Keratinocyte (primary cell): ENCODE measurements around the gene MTMR3. TPM values are rescaled to one million over a fixed set of nuclear protein-coding genes. Genes with fewer than 3 reads are reported as not detected.

Experiments
- DNase-seq: peaks from one replicate; pipeline ENCODE4 v3.0.0-alpha.2; 2011; ENCODE audit warnings: low read depth, missing footprints, low spot score
- FAIRE-seq: peaks from 2 replicates; lab custom pipeline; 2011; peaks lifted over from hg19 to GRCh38; lab: Jason Lieb, UNC
- H2AFZ ChIP-seq: 2 replicates; pipeline ENCODE4 v1.6.0; 2012; ENCODE audit warnings: low read length, control low read depth, inconsistent platforms; ENCODE audit not compliant: control insufficient read depth
- H3K27ac ChIP-seq: 2 replicates; pipeline ENCODE4 v1.5.1; 2011; ENCODE audit warnings: low read length; ENCODE audit not compliant: control insufficient read depth, insufficient read depth
- H3K27me3 ChIP-seq: 3 replicates; pipeline ENCODE4 v1.6.0; 2011; ENCODE audit warnings: low read length; ENCODE audit not compliant: control insufficient read depth, insufficient read depth; ENCODE audit errors: extremely low read depth
- H3K36me3 ChIP-seq, 2 experiments: 2 replicates in 1 of 2; 3 replicates in 1 of 2; pipeline ENCODE4 v1.5.1; 2011; ENCODE audit warnings: low read length in 2 of 2, mild to moderate bottlenecking in 1 of 2; ENCODE audit not compliant: control insufficient read depth in 2 of 2, insufficient read depth in 2 of 2; ENCODE audit errors: extremely low read depth in 1 of 2
- H3K4me1 ChIP-seq: 3 replicates; pipeline ENCODE4 v1.5.1; 2011; ENCODE audit warnings: low read length; ENCODE audit not compliant: control insufficient read depth, insufficient read depth; ENCODE audit errors: extremely low read depth
- H3K4me2 ChIP-seq: 3 replicates; pipeline ENCODE4 v1.6.0; 2011; ENCODE audit warnings: low read depth, low read length; ENCODE audit not compliant: control insufficient read depth, insufficient read depth; ENCODE audit errors: extremely low read depth
- H3K4me3 ChIP-seq, 3 experiments: fragments of 200-600 bp in 1 of 3; sonication (generic) in 1 of 3; 2 replicates in 2 of 3; 3 replicates in 1 of 3; pipeline ENCODE4 v1.5.1; 2011 to 2016; ENCODE audit warnings: low read length in 3 of 3, mild to moderate bottlenecking in 3 of 3, control low read depth in 2 of 3, inconsistent platforms in 1 of 3, low read depth in 1 of 3, mixed read lengths in 1 of 3, mixed run types in 1 of 3, moderate library complexity in 1 of 3; ENCODE audit not compliant: control insufficient read depth in 2 of 3, insufficient read depth in 2 of 3; ENCODE audit errors: extremely low read depth in 1 of 3
- H3K79me2 ChIP-seq: 2 replicates; pipeline ENCODE4 v1.6.0; 2012; ENCODE audit warnings: low read length; ENCODE audit not compliant: control insufficient read depth, insufficient read depth
- H3K9ac ChIP-seq: 3 replicates; pipeline ENCODE4 v1.6.0; 2011; ENCODE audit warnings: low read length; ENCODE audit not compliant: control insufficient read depth, insufficient read depth; ENCODE audit errors: extremely low read depth
- H3K9me1 ChIP-seq: 3 replicates; pipeline ENCODE4 v1.6.0; 2011; ENCODE audit warnings: low read length; ENCODE audit not compliant: control insufficient read depth, insufficient read depth; ENCODE audit errors: extremely low read depth
- H3K9me3 ChIP-seq: 2 replicates; pipeline ENCODE4 v1.5.1; 2012; ENCODE audit warnings: low read depth, low read length; ENCODE audit not compliant: control insufficient read depth
- H4K20me1 ChIP-seq: 3 replicates; pipeline ENCODE4 v1.6.0; 2011; ENCODE audit warnings: low read length; ENCODE audit not compliant: control insufficient read depth, insufficient read depth; ENCODE audit errors: extremely low read depth
- EZH2 ChIP-seq: IDR thresholded peaks from one replicate; pipeline ENCODE4 v1.6.1; 2012; ENCODE audit warnings: inconsistent platforms, mild to moderate bottlenecking, low read length, moderate library complexity
- dilution Hi-C: fragments of 300-500 bp; cut with MboI; formaldehyde crosslinking; loops from one replicate; pipeline ENCODE4 v1.7.0; 2020; ENCODE audit warnings: low sequenced_read_pairs; ENCODE audit not compliant: extremely low pct_ligation_motif_present
- polyA plus RNA-seq, 5 experiments: library from polyadenylated mRNA; depleted of rRNA in 3 of 5; stranded (reverse) in 3 of 5; stranded (forward) in 1 of 5; unstranded in 1 of 5; fragments of >200 nt; gene quantifications; 1 replicate in 1 of 5; 2 replicates in 3 of 5; 3 replicates in 1 of 5; pipeline versions ENCODE4 v1.2.1 to v1.2.3, GENCODE V29; 2011 to 2012; ENCODE audit warnings: missing spikeins in 2 of 5, low read depth in 1 of 5, low replicate concordance in 1 of 5
- TF ChIP-seq, protein P1 (sequence below), 3 experiments: IDR thresholded peaks in 1 of 3; conservative IDR thresholded peaks in 1 of 3; optimal IDR thresholded peaks in 1 of 3; 2 replicates in 2 of 3; 3 replicates in 1 of 3; pipeline versions ENCODE3 to v1.5.1; 2011; ENCODE audit warnings: low read length in 3 of 3, mild to moderate bottlenecking in 3 of 3, moderate library complexity in 2 of 3, control low read depth in 1 of 3, inconsistent platforms in 1 of 3; ENCODE audit not compliant: insufficient read depth in 2 of 3; ENCODE audit errors: extremely low read depth in 1 of 3

The MTMR3 gene
- polyA plus RNA-seq, 1 donor (not counting 4 experiments of a cell fraction or from before 2014, with no cell fraction given), result 16.5 TPM

DNA sequence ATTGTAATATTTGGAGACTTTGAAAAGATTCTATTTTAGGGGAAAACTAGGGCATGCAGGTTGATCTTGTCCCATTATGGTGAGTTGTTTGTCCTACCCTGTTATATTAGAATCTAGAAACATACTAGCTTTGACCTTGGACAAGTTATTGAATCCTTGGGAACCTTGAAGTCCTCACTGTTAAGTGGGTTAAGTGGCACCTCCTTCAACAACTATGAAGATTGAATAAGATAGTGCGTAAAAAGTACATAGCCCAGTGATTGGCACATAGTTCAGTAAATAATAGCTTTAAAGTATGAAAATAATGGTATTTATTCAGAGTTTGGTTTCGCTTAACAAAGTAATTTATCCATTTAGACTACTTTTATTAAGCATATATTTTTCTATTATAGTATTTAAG lies 51.6 kb downstream of the MTMR3 start:
- Histone ChIP-seq H3K9me3 (no peaks in the 10 kb centered on the region), H3K4me3 (no peak overlapping the region), H3K36me3 (no peaks in the 10 kb centered on the region), H3K4me2 (no peak overlapping the region), H3K79me2 (peaks cover 58% of the 10 kb centered on the region), H3K27ac (no peak overlapping the region), H3K4me1 (no peaks in the 10 kb centered on the region), H3K27me3 (no peaks in the 10 kb centered on the region), H2AFZ (no peak overlapping the region), H3K9me1 (no peaks in the 10 kb centered on the region), H3K9ac (no peak overlapping the region), H4K20me1 (peaks cover 4% of the 10 kb centered on the region)
- FAIRE-seq (no peak), DNase-seq (no peak)
- TF ChIP-seq, protein P1, sequence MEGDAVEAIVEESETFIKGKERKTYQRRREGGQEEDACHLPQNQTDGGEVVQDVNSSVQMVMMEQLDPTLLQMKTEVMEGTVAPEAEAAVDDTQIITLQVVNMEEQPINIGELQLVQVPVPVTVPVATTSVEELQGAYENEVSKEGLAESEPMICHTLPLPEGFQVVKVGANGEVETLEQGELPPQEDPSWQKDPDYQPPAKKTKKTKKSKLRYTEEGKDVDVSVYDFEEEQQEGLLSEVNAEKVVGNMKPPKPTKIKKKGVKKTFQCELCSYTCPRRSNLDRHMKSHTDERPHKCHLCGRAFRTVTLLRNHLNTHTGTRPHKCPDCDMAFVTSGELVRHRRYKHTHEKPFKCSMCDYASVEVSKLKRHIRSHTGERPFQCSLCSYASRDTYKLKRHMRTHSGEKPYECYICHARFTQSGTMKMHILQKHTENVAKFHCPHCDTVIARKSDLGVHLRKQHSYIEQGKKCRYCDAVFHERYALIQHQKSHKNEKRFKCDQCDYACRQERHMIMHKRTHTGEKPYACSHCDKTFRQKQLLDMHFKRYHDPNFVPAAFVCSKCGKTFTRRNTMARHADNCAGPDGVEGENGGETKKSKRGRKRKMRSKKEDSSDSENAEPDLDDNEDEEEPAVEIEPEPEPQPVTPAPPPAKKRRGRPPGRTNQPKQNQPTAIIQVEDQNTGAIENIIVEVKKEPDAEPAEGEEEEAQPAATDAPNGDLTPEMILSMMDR (optimal IDR thresholded peaks at IDR 0.05 in 1 of 3, IDR thresholded peaks at IDR 0.05 in 1 of 3, conservative IDR thresholded peaks at IDR 0.05 in 1 of 3; ENCODE audit: extremely low read depth in 1 of 3, insufficient read depth in 2 of 3, low read length in 3 of 3), result no peak
- no peak for TF ChIP-seq EZH2
- dilution Hi-C loops, result no loop called here

DNA sequence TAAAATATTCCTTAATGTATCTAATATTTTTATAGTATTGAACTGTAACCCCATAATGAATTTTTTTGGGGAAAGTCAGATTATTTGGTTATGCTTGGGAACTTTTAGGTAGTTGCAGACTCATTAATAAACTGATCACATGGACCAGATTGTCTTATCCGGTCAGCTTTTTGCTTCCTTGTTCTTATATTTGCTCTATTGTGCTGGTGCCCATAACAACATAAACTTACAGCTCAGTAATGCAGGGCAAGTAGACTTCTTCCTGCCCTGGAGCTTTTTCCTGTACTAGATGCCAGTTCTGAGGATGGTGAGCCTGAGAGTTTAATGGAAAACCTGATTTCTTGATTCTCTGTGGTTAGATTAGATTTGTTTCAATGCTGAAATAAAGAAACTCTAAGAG lies 53.2 kb downstream of the MTMR3 start:
- Histone ChIP-seq H3K4me1 (no peaks in the 10 kb centered on the region), H4K20me1 (peaks cover 4% of the 10 kb centered on the region), H3K9me1 (no peaks in the 10 kb centered on the region), H3K27me3 (no peaks in the 10 kb centered on the region), H3K4me2 (no peak overlapping the region), H2AFZ (no peak overlapping the region), H3K9ac (no peak overlapping the region), H3K79me2 (peaks cover 53% of the 10 kb centered on the region), H3K27ac (no peak overlapping the region), H3K4me3 (no peak overlapping the region), H3K36me3 (peaks cover 0 to 1% of the 10 kb centered on the region in 2 experiments), H3K9me3 (no peaks in the 10 kb centered on the region)
- dilution Hi-C loops, result no loop called here
- FAIRE-seq, result no peak
- no peak for TF ChIP-seq EZH2
- TF ChIP-seq, protein P1 (optimal IDR thresholded peaks at IDR 0.05 in 1 of 3, IDR thresholded peaks at IDR 0.05 in 1 of 3, conservative IDR thresholded peaks at IDR 0.05 in 1 of 3; ENCODE audit: extremely low read depth in 1 of 3, insufficient read depth in 2 of 3, low read length in 3 of 3), result no peak
- no peak for DNase-seq
